SK-N-SH treated with all-trans-retinoic acid at 6 μM for 48 hours (cell line): ENCODE data around the gene OR51B4.

Source experiments
- ATAC-seq: fragments of 200-7000 bp; cut with Tn5 transposase; 3 replicates; pipeline ENCODE4 v1.9.1; 2020; ENCODE audit warnings: mild to moderate bottlenecking, moderate library complexity
- ARNTL ChIP-seq: fragments of 450-650 bp; formaldehyde crosslinking; IDR thresholded peaks from 2 replicates; pipeline ENCODE4 v1.5.0; 2020; ENCODE audit warnings: low read depth, mild to moderate bottlenecking, moderate library complexity, borderline replicate concordance
- BACH2 ChIP-seq: fragments of 250-450 bp; sonication (Bioruptor Pico); IDR thresholded peaks from 2 replicates; pipeline ENCODE4 v1.9.0; 2021; ENCODE audit warnings: mild to moderate bottlenecking, borderline replicate concordance
- CSDC2 ChIP-seq: fragments of 250-450 bp; sonication (Bioruptor Pico); IDR thresholded peaks from 2 replicates; pipeline ENCODE4 v1.5.0; 2020; ENCODE audit warnings: mild to moderate bottlenecking, moderate library complexity
- ESRRG ChIP-seq: fragments of 250-450 bp; sonication (Bioruptor Pico); IDR thresholded peaks from 2 replicates; pipeline ENCODE4 v1.6.1; 2021; ENCODE audit warnings: mild to moderate bottlenecking
- GLIS3 ChIP-seq: fragments of 250-450 bp; sonication (Bioruptor Pico); IDR thresholded peaks from 2 replicates; pipeline ENCODE4 v1.5.0; 2020; ENCODE audit warnings: mild to moderate bottlenecking, moderate library complexity
- ISL1 ChIP-seq: fragments of 250-450 bp; sonication (Bioruptor Pico); IDR thresholded peaks from 2 replicates; pipeline ENCODE4 v2.1.2; 2022; ENCODE audit warnings: mild to moderate bottlenecking, moderate library complexity
- OSR1 ChIP-seq: fragments of 250-450 bp; sonication (Bioruptor Pico); IDR thresholded peaks from 2 replicates; pipeline ENCODE4 v1.8.0; 2022; ENCODE audit warnings: moderate library complexity, mild to moderate bottlenecking, inconsistent platforms
- PATZ1 ChIP-seq: fragments of 250-450 bp; sonication (Bioruptor Pico); IDR thresholded peaks from 2 replicates; pipeline ENCODE4 v1.8.0; 2020; ENCODE audit warnings: mild to moderate bottlenecking, moderate library complexity, borderline replicate concordance
- PPARA ChIP-seq: fragments of 250-450 bp; sonication (Bioruptor Pico); IDR thresholded peaks from 2 replicates; pipeline ENCODE4 v1.5.0; 2020; ENCODE audit warnings: mild to moderate bottlenecking, borderline replicate concordance
- RARB ChIP-seq: fragments of 250-450 bp; sonication (Bioruptor Pico); IDR thresholded peaks from 2 replicates; pipeline ENCODE4 v1.8.0; 2021; ENCODE audit warnings: mild to moderate bottlenecking, moderate library complexity
- SNAI2 ChIP-seq: fragments of 250-450 bp; sonication (Bioruptor Pico); IDR thresholded peaks from 2 replicates; pipeline ENCODE4 v1.5.0; 2020; ENCODE audit warnings: mild to moderate bottlenecking, moderate library complexity
- TCF4 ChIP-seq: fragments of 250-450 bp; sonication (Bioruptor Pico); IDR thresholded peaks from 2 replicates; pipeline ENCODE4 v1.8.0; 2021; ENCODE audit warnings: mild to moderate bottlenecking, moderate library complexity, borderline replicate concordance
- TOX ChIP-seq: fragments of 250-450 bp; sonication (Bioruptor Pico); IDR thresholded peaks from 2 replicates; pipeline ENCODE4 v1.8.0; 2021; ENCODE audit warnings: mild to moderate bottlenecking, moderate library complexity, borderline replicate concordance
- ZC3H10 ChIP-seq: fragments of 250-450 bp; sonication (Bioruptor Pico); IDR thresholded peaks from 2 replicates; pipeline ENCODE4 v1.5.1; 2021; ENCODE audit warnings: mild to moderate bottlenecking, moderate library complexity
- ZFP3 ChIP-seq: fragments of 250-450 bp; sonication (Bioruptor Pico); IDR thresholded peaks from 2 replicates; pipeline ENCODE4 v1.5.0; 2020; ENCODE audit warnings: mild to moderate bottlenecking, moderate library complexity
- ZFP30 ChIP-seq: fragments of 450-650 bp; formaldehyde crosslinking; IDR thresholded peaks from 2 replicates; pipeline ENCODE4 v1.5.0; 2022; ENCODE audit warnings: mild to moderate bottlenecking, moderate library complexity
- ZNF565 ChIP-seq: fragments of 450-650 bp; formaldehyde crosslinking; conservative IDR thresholded peaks from 2 replicates; pipeline ENCODE4 v1.5.0; 2020; ENCODE audit warnings: low read depth, mild to moderate bottlenecking, moderate library complexity
- ZNF70 ChIP-seq: fragments of 450-650 bp; formaldehyde crosslinking; IDR thresholded peaks from 2 replicates; pipeline ENCODE4 v1.5.0; 2020; ENCODE audit warnings: mild to moderate bottlenecking, moderate library complexity
- ZNF8 ChIP-seq: fragments of 450-650 bp; formaldehyde crosslinking; IDR thresholded peaks from 2 replicates; pipeline ENCODE4 v1.5.0; 2020; ENCODE audit warnings: mild to moderate bottlenecking, moderate library complexity
- TF ChIP-seq, protein P1 (sequence below): fragments of 250-450 bp; sonication (Bioruptor Pico); IDR thresholded peaks from 2 replicates; pipeline ENCODE4 v1.8.0; 2021; ENCODE audit warnings: low read depth, mild to moderate bottlenecking, moderate library complexity, borderline replicate concordance
- TF ChIP-seq, protein P2 (sequence below): fragments of 250-450 bp; sonication (Bioruptor Pico); IDR thresholded peaks from 2 replicates; pipeline ENCODE4 v1.5.1; 2021; ENCODE audit warnings: mild to moderate bottlenecking, moderate library complexity
- TF ChIP-seq, protein P3 (sequence below): fragments of 250-450 bp; sonication (Bioruptor Pico); IDR thresholded peaks from 2 replicates; pipeline ENCODE4 v1.5.0; 2020; ENCODE audit warnings: mild to moderate bottlenecking, moderate library complexity
- TF ChIP-seq, protein P4 (sequence below): fragments of 250-450 bp; sonication (Bioruptor Pico); IDR thresholded peaks from 2 replicates; pipeline ENCODE4 v1.5.1; 2020; ENCODE audit warnings: low read depth, mild to moderate bottlenecking, moderate library complexity

The OR51B4 gene

DNA sequence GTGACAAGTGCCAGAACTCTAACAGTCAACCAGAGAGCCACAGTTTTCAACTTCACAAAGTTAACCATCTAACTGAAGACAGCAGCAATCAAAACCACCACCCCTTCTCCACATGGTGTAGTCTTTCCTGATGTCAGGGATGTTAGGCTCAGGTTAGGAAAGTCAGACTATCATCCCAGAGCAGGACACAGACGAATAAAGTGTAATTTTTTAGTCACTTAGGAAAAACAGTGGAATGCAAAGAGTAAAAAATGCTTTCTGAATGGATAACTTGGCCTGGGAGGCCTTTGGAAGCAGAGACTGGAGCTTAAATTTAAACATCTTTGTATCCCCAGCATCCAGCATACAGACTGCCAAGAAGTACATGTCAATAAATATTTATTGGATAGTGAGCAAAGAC, 15.4 kb downstream of the OR51B4 start:
- no peak for TF ChIP-seq ZFP30
- no peak for TF ChIP-seq OSR1
- TF ChIP-seq ZFP3 (CRISPR knock-in tag): no peak
- TF ChIP-seq ISL1 (CRISPR knock-in tag): no peak
- TF ChIP-seq, protein P1, sequence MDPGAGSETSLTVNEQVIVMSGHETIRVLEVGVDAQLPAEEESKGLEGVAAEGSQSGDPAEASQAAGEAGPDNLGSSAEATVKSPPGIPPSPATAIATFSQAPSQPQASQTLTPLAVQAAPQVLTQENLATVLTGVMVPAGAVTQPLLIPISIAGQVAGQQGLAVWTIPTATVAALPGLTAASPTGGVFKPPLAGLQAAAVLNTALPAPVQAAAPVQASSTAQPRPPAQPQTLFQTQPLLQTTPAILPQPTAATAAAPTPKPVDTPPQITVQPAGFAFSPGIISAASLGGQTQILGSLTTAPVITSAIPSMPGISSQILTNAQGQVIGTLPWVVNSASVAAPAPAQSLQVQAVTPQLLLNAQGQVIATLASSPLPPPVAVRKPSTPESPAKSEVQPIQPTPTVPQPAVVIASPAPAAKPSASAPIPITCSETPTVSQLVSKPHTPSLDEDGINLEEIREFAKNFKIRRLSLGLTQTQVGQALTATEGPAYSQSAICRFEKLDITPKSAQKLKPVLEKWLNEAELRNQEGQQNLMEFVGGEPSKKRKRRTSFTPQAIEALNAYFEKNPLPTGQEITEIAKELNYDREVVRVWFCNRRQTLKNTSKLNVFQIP (CRISPR knock-in tag): no peak
- no peak for TF ChIP-seq ZNF8 (CRISPR knock-in tag)
- TF ChIP-seq PPARA (CRISPR knock-in tag): no peak
- no peak for TF ChIP-seq BACH2 (CRISPR knock-in tag)
- TF ChIP-seq, protein P2, sequence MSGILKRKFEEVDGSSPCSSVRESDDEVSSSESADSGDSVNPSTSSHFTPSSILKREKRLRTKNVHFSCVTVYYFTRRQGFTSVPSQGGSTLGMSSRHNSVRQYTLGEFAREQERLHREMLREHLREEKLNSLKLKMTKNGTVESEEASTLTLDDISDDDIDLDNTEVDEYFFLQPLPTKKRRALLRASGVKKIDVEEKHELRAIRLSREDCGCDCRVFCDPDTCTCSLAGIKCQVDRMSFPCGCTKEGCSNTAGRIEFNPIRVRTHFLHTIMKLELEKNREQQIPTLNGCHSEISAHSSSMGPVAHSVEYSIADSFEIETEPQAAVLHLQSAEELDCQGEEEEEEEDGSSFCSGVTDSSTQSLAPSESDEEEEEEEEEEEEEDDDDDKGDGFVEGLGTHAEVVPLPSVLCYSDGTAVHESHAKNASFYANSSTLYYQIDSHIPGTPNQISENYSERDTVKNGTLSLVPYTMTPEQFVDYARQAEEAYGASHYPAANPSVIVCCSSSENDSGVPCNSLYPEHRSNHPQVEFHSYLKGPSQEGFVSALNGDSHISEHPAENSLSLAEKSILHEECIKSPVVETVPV: no peak
- TF ChIP-seq, protein P3, sequence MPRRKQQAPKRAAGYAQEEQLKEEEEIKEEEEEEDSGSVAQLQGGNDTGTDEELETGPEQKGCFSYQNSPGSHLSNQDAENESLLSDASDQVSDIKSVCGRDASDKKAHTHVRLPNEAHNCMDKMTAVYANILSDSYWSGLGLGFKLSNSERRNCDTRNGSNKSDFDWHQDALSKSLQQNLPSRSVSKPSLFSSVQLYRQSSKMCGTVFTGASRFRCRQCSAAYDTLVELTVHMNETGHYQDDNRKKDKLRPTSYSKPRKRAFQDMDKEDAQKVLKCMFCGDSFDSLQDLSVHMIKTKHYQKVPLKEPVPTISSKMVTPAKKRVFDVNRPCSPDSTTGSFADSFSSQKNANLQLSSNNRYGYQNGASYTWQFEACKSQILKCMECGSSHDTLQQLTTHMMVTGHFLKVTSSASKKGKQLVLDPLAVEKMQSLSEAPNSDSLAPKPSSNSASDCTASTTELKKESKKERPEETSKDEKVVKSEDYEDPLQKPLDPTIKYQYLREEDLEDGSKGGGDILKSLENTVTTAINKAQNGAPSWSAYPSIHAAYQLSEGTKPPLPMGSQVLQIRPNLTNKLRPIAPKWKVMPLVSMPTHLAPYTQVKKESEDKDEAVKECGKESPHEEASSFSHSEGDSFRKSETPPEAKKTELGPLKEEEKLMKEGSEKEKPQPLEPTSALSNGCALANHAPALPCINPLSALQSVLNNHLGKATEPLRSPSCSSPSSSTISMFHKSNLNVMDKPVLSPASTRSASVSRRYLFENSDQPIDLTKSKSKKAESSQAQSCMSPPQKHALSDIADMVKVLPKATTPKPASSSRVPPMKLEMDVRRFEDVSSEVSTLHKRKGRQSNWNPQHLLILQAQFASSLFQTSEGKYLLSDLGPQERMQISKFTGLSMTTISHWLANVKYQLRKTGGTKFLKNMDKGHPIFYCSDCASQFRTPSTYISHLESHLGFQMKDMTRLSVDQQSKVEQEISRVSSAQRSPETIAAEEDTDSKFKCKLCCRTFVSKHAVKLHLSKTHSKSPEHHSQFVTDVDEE (CRISPR knock-in tag): no peak
- no peak for TF ChIP-seq ARNTL (CRISPR knock-in tag)
- TF ChIP-seq, protein P4, sequence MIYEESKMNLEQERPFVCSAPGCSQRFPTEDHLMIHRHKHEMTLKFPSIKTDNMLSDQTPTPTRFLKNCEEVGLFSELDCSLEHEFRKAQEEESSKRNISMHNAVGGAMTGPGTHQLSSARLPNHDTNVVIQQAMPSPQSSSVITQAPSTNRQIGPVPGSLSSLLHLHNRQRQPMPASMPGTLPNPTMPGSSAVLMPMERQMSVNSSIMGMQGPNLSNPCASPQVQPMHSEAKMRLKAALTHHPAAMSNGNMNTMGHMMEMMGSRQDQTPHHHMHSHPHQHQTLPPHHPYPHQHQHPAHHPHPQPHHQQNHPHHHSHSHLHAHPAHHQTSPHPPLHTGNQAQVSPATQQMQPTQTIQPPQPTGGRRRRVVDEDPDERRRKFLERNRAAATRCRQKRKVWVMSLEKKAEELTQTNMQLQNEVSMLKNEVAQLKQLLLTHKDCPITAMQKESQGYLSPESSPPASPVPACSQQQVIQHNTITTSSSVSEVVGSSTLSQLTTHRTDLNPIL (CRISPR knock-in tag): no peak
- no peak for TF ChIP-seq GLIS3 (CRISPR knock-in tag)
- no peak for TF ChIP-seq ZNF70 (CRISPR knock-in tag)
- TF ChIP-seq CSDC2 (CRISPR knock-in tag): no peak
- no peak for TF ChIP-seq ZC3H10 (CRISPR knock-in tag)
- TF ChIP-seq TCF4 (CRISPR knock-in tag): no peak
- no peak for TF ChIP-seq ESRRG (CRISPR knock-in tag)

DNA sequence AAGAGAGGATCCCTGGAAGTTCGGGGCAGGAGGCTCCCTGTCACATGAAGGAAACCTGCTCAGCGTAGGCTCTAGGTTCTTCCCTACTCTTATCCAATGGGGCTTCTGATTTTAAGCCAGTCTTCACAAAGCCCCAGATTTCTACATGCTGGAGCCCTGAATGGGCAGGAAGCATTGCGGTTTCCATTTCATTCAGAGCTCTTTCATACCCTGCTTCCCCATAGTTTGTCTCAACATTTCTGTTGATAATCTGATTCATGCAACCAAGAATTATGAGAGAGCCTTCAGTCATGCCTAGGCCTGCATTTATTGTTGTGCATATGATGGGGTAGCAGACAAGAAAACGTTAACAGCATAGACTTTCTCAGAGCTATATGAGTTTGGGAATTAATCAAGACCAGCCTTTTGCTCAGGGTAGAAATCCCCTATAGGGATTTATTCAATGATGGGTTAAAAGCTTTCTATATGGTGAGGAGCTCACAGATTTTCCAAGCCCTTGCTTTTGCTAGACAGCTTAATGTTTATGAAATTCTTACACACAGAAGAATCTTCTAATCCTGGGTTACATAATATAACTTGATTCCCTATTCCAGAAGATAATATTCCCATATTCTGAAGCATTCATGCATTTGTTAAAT, 15.9 kb downstream of the OR51B4 start:
- ATAC-seq: no peak
- no peak for TF ChIP-seq ZFP30
- TF ChIP-seq, protein P1 (CRISPR knock-in tag): no peak
- TF ChIP-seq SNAI2 (CRISPR knock-in tag): no peak
- TF ChIP-seq ZNF70 (CRISPR knock-in tag): no peak
- TF ChIP-seq PPARA (CRISPR knock-in tag): no peak
- no peak for TF ChIP-seq RARB (CRISPR knock-in tag)
- no peak for TF ChIP-seq ZNF565 (CRISPR knock-in tag)
- TF ChIP-seq, protein P2: no peak
- no peak for TF ChIP-seq ISL1 (CRISPR knock-in tag)
- no peak for TF ChIP-seq ZNF8 (CRISPR knock-in tag)
- no peak for TF ChIP-seq OSR1
- no peak for TF ChIP-seq TOX (CRISPR knock-in tag)
- no peak for TF ChIP-seq PATZ1 (CRISPR knock-in tag)

More for the DNA sequence above, 15.4 kb downstream of the OR51B4 start:
- ATAC-seq: no peak
